Uterus (tissue), 2 donors: ENCODE data around the gene NUMA1.

ENCODE experiments used
- POLR2A ChIP-seq, 2 donors: fragments of 450-650 bp; IDR thresholded peaks; one replicate each; pipeline ENCODE4 v1.6.1; 2016; ENCODE audit warnings: antibody characterized with exemption in 2 of 2, mild to moderate bottlenecking in 1 of 2, moderate library complexity in 1 of 2
- TF ChIP-seq, protein P1 (sequence below), 4 experiments: fragments of 200-600 bp in 2 of 4; fragments of 450-650 bp in 2 of 4; sonication (generic) in 2 of 4; IDR thresholded peaks; one replicate each; pipeline ENCODE4 v1.5.1; 2016 to 2019; ENCODE audit warnings: antibody characterized with exemption in 4 of 4, mild to moderate bottlenecking in 2 of 4, moderate library complexity in 1 of 4

DNA sequence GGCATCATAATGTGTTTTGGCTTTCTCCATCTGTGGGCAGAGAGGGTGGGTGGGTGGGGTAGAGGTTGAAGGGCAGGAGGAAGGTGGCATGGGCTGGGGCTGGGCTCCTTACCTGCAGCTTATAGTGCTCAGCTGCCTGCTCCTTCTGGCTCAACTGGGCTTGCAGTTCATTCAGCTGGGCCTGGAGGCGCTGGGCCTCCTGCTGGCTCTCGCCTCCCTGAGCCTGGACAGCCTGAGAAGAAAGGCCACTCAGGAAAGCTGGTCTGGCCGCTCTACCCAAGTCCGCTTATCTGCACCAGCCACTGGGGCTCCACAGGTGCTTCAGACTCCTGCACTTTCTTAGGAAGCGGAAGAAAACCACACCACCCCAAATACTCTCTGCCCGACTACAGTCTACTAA lies 71.2 kb downstream of the NUMA1 start:
- TF ChIP-seq, protein P1, sequence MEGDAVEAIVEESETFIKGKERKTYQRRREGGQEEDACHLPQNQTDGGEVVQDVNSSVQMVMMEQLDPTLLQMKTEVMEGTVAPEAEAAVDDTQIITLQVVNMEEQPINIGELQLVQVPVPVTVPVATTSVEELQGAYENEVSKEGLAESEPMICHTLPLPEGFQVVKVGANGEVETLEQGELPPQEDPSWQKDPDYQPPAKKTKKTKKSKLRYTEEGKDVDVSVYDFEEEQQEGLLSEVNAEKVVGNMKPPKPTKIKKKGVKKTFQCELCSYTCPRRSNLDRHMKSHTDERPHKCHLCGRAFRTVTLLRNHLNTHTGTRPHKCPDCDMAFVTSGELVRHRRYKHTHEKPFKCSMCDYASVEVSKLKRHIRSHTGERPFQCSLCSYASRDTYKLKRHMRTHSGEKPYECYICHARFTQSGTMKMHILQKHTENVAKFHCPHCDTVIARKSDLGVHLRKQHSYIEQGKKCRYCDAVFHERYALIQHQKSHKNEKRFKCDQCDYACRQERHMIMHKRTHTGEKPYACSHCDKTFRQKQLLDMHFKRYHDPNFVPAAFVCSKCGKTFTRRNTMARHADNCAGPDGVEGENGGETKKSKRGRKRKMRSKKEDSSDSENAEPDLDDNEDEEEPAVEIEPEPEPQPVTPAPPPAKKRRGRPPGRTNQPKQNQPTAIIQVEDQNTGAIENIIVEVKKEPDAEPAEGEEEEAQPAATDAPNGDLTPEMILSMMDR (IDR thresholded peaks at IDR 0.05), result no peak
- TF ChIP-seq POLR2A (IDR thresholded peaks at IDR 0.05), result no peak
